Ishikawa (cell line): ENCODE data around the gene TEX29.

Experiments
- EP300 ChIP-seq: IDR thresholded peaks from 2 replicates; pipeline ENCODE4 v1.6.1; 2012; ENCODE audit warnings: borderline replicate concordance
- FOXM1 ChIP-seq: IDR thresholded peaks from 2 replicates; pipeline ENCODE4 v1.6.1; 2012; ENCODE audit warnings: low read depth, borderline replicate concordance
- RAD21 ChIP-seq: IDR thresholded peaks from 2 replicates; pipeline ENCODE4 v1.6.1; 2012; ENCODE audit warnings: low read depth
- TEAD4 ChIP-seq: IDR thresholded peaks from 2 replicates; pipeline ENCODE4 v1.6.1; 2012
- TF ChIP-seq, protein P1 (sequence below): IDR thresholded peaks from 2 replicates; pipeline ENCODE4 v1.6.1; 2012; ENCODE audit warnings: low read depth, mild to moderate bottlenecking
- TF ChIP-seq, protein P2 (sequence below): IDR thresholded peaks from 2 replicates; pipeline ENCODE4 v1.6.1; 2012

DNA sequence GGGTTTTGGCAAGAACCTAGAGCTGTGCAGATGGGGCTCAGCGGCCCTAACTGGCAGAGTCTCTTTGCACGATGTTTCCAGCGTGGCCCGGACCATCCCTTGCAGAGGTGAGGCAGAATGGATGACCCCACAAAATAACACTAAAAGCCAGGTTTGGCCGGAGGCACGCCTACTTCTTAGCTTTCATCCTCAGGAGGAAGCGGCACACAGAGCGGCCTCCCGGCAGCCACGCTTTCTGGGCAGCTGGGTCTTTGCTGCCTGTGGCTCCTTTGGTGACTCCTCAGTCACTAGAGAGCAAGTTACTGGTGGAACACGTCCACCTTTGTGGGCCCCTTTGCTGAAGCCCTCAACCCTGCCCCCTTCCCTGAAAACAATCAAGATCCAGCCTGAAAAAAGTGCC, 25.2 kb downstream of the TEX29 start:
- TF ChIP-seq TEAD4: no peak
- no peak for TF ChIP-seq RAD21
- no peak for TF ChIP-seq EP300
- no peak for TF ChIP-seq FOXM1
- TF ChIP-seq, protein P1, sequence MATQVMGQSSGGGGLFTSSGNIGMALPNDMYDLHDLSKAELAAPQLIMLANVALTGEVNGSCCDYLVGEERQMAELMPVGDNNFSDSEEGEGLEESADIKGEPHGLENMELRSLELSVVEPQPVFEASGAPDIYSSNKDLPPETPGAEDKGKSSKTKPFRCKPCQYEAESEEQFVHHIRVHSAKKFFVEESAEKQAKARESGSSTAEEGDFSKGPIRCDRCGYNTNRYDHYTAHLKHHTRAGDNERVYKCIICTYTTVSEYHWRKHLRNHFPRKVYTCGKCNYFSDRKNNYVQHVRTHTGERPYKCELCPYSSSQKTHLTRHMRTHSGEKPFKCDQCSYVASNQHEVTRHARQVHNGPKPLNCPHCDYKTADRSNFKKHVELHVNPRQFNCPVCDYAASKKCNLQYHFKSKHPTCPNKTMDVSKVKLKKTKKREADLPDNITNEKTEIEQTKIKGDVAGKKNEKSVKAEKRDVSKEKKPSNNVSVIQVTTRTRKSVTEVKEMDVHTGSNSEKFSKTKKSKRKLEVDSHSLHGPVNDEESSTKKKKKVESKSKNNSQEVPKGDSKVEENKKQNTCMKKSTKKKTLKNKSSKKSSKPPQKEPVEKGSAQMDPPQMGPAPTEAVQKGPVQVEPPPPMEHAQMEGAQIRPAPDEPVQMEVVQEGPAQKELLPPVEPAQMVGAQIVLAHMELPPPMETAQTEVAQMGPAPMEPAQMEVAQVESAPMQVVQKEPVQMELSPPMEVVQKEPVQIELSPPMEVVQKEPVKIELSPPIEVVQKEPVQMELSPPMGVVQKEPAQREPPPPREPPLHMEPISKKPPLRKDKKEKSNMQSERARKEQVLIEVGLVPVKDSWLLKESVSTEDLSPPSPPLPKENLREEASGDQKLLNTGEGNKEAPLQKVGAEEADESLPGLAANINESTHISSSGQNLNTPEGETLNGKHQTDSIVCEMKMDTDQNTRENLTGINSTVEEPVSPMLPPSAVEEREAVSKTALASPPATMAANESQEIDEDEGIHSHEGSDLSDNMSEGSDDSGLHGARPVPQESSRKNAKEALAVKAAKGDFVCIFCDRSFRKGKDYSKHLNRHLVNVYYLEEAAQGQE: no peak
- TF ChIP-seq, protein P2, sequence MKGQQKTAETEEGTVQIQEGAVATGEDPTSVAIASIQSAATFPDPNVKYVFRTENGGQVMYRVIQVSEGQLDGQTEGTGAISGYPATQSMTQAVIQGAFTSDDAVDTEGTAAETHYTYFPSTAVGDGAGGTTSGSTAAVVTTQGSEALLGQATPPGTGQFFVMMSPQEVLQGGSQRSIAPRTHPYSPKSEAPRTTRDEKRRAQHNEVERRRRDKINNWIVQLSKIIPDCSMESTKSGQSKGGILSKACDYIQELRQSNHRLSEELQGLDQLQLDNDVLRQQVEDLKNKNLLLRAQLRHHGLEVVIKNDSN: no peak
